Measurements from ENCODE around the gene MET.
"Not testable (repeated sequence)": the region's sequence is repeated elsewhere in the genome, so short reads cannot be mapped to it uniquely, and the experiment has no call there.

Gene MET

GRCh38 chr7:116728413-116728812, 56.4 kb downstream of the MET start:
- DNase-seq = no peak

- no peak for DNase-seq
Observed at GRCh38 chr7:116730097-116731022, 58.4 kb downstream of the MET start.

- no peak for DNase-seq
Observed at GRCh38 chr7:116731023-116731395, 59.0 kb downstream of the MET start.

- no peak for DNase-seq
Observed at GRCh38 chr7:116731445-116732335, 59.7 kb downstream of the MET start.

- DNase-seq = no peak
Observed at GRCh38 chr7:116732788-116733694, 61.0 kb downstream of the MET start.

- no peak for DNase-seq
Observed at GRCh38 chr7:116733924-116734580, 62.1 kb downstream of the MET start.

GRCh38 chr7:116734710-116735109, 62.7 kb downstream of the MET start:
- no peak for DNase-seq

GRCh38 chr7:116736927-116737715, 65.1 kb downstream of the MET start:
- no peak for DNase-seq

GRCh38 chr7:116738378-116738777, 66.4 kb downstream of the MET start:
- DNase-seq = no peak

- DNase-seq = no peak
Observed at GRCh38 chr7:116739307-116739706, 67.3 kb downstream of the MET start.

GRCh38 chr7:116740231-116740630, 68.2 kb downstream of the MET start:
- DNase-seq = no peak

- DNase-seq = no peak
Observed at GRCh38 chr7:116740755-116741462, 68.9 kb downstream of the MET start.

- no peak for DNase-seq
Observed at GRCh38 chr7:116741625-116742316, 69.8 kb downstream of the MET start.

GRCh38 chr7:116742641-116743040, 70.6 kb downstream of the MET start:
- no peak for DNase-seq

- not testable (repeated sequence) for DNase-seq
Observed at GRCh38 chr7:116743835-116744234, 71.8 kb downstream of the MET start.

- not testable (repeated sequence) for DNase-seq
Observed at GRCh38 chr7:116746388-116746787, 74.4 kb downstream of the MET start.

GRCh38 chr7:116751070-116751469, 79.1 kb downstream of the MET start:
- DNase-seq = not testable (repeated sequence)

GRCh38 chr7:116752305-116753074, 80.5 kb downstream of the MET start:
- DNase-seq = no peak

- DNase-seq = no peak
Observed at GRCh38 chr7:116753130-116753529, 81.1 kb downstream of the MET start.
